ENCODE data around the gene CREB1.

DNA sequence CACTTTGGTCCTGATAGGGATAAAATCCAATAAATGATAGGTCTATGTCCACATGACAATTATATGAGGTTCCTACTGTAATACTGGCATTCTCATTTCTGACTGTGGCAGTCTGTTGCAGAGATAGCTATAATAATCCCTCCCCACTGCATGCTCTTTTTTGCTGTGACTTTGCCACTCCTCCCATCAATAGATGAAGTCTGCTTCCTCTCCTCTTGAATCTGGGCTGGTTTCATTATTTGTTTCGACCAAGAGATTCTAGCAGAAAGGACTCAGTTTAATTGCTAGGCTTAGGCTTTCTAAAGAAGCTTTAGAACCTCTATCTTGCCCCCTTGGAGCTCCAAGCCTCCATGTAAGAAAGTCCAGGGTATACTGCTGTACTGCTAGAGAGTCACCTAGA, 23.3 kb upstream of the CREB1 start:
- TF ChIP-seq, protein P1, sequence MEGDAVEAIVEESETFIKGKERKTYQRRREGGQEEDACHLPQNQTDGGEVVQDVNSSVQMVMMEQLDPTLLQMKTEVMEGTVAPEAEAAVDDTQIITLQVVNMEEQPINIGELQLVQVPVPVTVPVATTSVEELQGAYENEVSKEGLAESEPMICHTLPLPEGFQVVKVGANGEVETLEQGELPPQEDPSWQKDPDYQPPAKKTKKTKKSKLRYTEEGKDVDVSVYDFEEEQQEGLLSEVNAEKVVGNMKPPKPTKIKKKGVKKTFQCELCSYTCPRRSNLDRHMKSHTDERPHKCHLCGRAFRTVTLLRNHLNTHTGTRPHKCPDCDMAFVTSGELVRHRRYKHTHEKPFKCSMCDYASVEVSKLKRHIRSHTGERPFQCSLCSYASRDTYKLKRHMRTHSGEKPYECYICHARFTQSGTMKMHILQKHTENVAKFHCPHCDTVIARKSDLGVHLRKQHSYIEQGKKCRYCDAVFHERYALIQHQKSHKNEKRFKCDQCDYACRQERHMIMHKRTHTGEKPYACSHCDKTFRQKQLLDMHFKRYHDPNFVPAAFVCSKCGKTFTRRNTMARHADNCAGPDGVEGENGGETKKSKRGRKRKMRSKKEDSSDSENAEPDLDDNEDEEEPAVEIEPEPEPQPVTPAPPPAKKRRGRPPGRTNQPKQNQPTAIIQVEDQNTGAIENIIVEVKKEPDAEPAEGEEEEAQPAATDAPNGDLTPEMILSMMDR (IDR thresholded peaks at IDR 0.05) = no peak
- no peak for TF ChIP-seq POLR2A (IDR thresholded peaks at IDR 0.05)
